ENCODE measurements around the gene PIGH.

DNA sequence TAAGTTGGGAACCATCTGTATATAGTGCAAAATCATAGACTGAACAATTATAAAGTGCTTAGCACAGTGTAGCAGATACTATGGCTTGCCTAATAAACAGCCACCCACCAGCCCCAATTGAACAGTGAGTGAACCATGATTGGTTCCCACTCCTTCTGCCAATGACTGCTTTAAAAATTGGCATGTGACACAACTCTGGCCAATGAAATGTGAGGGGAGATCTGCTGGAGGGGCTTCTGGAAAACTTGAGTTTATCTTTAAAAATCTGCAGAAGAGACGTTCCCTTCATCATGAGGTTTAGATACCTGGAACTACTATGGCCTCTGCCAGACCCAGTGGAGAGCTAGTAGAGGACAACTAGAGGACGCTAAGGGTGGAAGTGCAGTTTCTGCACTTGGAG is 4.7 kb downstream of the PIGH start:
- no peak for TF ChIP-seq POLR2AphosphoS5 (IDR thresholded peaks at IDR 0.05; ENCODE audit: low read depth, low read length)
- TF ChIP-seq POLR2A (IDR thresholded peaks at IDR 0.05; ENCODE audit: low read depth, low read length): no peak
- TF ChIP-seq TAF1 (IDR thresholded peaks at IDR 0.05; ENCODE audit: borderline replicate concordance, low read depth, low read length): no peak

All from GM12892 (cell line).